ENCODE data around the gene POFUT2. TPM values are rescaled to one million over a fixed set of nuclear protein-coding genes. Genes with fewer than 3 reads are reported as not detected.

Gene POFUT2
- total RNA-seq, 1 donor from 2014 or later: 9.0 TPM

DNA sequence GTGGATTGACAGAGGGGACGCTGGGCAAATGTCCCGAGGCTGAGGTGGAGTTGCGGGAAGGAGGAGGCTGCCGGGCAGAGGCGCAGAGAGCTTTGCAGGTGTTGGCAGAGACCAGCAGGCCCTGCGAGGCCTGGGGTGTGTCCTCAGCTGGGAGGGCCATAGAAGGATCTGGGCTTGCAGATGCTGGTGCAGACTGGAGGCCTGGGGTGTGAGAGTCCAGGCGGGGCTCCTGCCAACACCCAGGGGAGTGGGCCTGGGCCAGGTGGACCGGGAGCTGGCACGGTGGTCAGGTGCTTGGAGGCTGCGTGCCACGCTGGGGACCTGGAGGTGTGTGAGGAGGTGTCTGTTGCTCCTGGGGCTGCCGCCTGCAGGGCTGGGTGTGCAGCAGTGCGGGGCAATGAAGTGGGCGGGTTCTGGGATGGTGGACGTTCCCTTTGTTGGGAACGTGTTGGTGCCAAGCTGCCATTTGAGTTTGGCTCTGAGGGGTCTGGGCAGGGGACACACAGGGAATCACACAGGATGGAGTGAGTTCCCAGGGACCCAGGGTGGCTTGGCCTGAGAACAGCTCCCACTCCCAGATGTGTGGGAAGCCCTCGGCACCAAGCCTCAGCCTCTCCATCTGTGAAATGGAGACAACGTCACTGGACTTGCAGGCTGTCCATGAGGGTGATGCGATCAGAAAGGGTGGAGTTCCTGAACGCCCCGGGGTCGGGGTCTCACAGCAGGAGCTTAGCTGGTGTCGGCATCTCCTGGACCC is 39.9 kb upstream of the POFUT2 start:
- no peaks in the 10 kb centered on the region for H3K36me3 ChIP-seq (ENCODE audit: control insufficient read depth, insufficient read depth, low read length)
- FAIRE-seq (no peak), DNase-seq (ENCODE audit: low read depth) (no peak)
- H3K4me3 ChIP-seq (ENCODE audit: low read depth, low read length): no peak overlapping the region
- no peaks in the 10 kb centered on the region for H3K27me3 ChIP-seq (ENCODE audit: control insufficient read depth, insufficient read depth, low read length)
- TF ChIP-seq, protein P1, sequence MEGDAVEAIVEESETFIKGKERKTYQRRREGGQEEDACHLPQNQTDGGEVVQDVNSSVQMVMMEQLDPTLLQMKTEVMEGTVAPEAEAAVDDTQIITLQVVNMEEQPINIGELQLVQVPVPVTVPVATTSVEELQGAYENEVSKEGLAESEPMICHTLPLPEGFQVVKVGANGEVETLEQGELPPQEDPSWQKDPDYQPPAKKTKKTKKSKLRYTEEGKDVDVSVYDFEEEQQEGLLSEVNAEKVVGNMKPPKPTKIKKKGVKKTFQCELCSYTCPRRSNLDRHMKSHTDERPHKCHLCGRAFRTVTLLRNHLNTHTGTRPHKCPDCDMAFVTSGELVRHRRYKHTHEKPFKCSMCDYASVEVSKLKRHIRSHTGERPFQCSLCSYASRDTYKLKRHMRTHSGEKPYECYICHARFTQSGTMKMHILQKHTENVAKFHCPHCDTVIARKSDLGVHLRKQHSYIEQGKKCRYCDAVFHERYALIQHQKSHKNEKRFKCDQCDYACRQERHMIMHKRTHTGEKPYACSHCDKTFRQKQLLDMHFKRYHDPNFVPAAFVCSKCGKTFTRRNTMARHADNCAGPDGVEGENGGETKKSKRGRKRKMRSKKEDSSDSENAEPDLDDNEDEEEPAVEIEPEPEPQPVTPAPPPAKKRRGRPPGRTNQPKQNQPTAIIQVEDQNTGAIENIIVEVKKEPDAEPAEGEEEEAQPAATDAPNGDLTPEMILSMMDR (IDR thresholded peaks at IDR 0.05; ENCODE audit: insufficient read depth, low read length, severe bottlenecking): no peak

DNA sequence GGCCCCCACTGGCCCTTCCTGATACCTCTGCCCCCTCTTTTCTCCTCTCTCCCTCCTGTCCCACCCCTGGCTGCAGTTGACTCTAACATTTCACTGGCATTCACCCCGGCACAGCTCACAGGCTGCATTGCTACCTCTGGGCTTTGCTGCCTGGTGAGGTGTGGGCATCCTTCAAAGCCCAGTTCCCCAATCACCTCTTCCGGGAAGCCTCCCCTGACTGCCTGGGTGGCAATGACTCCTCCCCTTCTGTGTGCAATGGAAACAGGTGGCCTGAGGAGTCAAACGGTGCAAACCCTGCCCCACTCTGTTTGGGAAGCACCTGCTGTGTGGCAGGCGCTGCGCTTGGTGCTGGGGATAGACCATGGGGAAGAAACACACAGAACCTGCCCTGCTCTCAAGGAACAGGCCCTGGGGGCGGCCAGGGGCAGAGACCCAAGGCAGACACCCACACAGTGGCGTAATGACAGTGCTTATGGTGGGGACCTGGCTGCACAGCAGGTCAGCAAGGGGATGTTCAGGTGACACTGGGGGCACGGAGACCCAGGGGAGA is 39.3 kb upstream of the POFUT2 start:
- no peak for DNase-seq (ENCODE audit: low read depth)
- Histone ChIP-seq H3K27me3 (ENCODE audit: control insufficient read depth, insufficient read depth, low read length) (no peaks in the 10 kb centered on the region), H3K4me3 (ENCODE audit: low read depth, low read length) (no peak overlapping the region), H3K36me3 (ENCODE audit: control insufficient read depth, insufficient read depth, low read length) (no peaks in the 10 kb centered on the region)
- no peak for FAIRE-seq
- TF ChIP-seq, protein P1 (IDR thresholded peaks at IDR 0.05; ENCODE audit: insufficient read depth, low read length, severe bottlenecking): no peak

DNA sequence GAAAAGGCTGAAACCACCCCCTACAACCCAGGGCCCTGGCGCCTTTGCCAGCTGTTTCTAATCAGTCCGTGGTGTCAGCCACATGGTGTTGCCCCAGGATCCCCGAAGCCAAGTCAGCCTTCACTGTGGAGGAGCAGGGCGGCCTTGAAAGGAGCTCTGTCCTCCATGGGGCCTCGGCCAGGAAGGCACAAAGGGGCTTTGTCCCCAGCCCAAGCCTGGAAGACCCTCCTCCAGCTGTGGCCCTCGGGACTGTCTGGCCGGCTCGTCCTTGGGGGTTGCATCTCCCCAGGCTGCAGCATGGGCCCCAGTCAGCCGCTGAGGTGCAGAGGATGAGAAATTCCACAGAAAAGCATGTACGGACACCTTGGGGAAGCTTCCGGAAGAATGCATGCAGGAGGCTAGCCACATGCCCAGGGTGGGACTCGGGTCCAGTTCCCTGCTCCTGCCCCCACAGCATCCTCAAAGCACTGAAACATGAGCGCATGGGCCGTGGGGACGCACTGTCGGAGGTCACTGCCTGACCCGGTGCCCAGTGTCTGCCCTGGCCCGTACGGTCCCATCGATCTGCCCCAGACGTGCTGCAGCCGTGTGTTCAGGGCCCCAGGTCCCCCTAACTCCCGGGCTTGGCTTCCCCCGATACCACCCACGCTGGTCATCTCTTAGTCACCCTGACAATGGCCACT is 38.6 kb upstream of the POFUT2 start:
- no peak overlapping the region for H3K4me3 ChIP-seq (ENCODE audit: low read depth, low read length)
- TF ChIP-seq, protein P1 (IDR thresholded peaks at IDR 0.05; ENCODE audit: insufficient read depth, low read length, severe bottlenecking): no peak
- FAIRE-seq: no peak
- no peak for DNase-seq (ENCODE audit: low read depth)
- no peaks in the 10 kb centered on the region for H3K27me3 ChIP-seq (ENCODE audit: control insufficient read depth, insufficient read depth, low read length)
- H3K36me3 ChIP-seq (ENCODE audit: control insufficient read depth, insufficient read depth, low read length): no peaks in the 10 kb centered on the region

DNA sequence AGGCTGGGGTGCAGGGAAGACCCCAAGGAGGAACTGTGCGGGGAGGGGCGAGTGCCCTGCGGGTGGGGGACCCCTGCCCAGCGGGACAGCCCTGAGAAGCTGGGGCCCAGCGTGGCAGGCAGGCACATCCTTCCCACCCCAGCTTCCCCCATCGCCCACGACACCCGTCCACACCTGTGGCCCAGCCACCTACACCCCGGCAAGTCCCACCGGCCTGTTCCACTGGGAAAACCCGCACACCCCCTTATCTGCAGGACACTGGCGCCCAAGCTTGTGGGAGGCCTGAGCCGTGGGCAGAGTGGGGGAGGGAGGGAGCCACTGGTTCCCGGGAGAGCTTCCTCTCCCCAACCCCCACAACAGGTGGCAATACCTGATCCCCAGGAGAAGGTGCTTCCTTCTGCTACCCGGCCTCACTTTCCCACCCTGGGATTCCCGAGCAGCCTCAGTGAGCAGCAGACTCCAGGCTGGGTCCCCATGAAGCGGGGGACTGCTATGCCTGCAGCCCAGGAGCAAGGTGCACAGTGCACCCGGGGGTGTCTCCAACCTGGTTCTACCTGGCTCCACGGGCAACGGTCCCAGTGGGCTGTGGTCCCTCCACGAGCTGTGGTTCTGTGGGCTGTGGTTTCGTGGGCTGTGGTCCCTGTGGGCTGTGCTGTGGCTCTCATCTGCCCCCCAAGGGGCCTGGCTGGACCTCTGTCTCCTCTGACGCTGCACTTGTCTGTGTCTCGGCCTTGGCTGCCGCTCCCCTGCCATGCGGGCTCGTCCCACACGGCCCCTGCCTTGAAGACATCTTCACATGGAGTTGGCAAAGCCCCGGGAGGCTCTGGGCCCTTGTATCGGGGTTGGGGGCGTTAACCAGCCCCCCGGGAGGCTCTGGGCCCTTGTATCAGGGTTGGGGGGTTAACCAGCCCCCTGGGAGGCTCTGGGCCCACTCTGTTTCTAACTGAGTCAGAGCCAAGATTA is 37.8 kb upstream of the POFUT2 start:
- H3K4me3 ChIP-seq (ENCODE audit: low read depth, low read length): no peak overlapping the region
- no peaks in the 10 kb centered on the region for H3K36me3 ChIP-seq (ENCODE audit: control insufficient read depth, insufficient read depth, low read length)
- FAIRE-seq: no peak
- no peaks in the 10 kb centered on the region for H3K27me3 ChIP-seq (ENCODE audit: control insufficient read depth, insufficient read depth, low read length)
- DNase-seq (ENCODE audit: low read depth): no peak
- TF ChIP-seq, protein P1 (IDR thresholded peaks at IDR 0.05; ENCODE audit: insufficient read depth, low read length, severe bottlenecking): no peak

DNA sequence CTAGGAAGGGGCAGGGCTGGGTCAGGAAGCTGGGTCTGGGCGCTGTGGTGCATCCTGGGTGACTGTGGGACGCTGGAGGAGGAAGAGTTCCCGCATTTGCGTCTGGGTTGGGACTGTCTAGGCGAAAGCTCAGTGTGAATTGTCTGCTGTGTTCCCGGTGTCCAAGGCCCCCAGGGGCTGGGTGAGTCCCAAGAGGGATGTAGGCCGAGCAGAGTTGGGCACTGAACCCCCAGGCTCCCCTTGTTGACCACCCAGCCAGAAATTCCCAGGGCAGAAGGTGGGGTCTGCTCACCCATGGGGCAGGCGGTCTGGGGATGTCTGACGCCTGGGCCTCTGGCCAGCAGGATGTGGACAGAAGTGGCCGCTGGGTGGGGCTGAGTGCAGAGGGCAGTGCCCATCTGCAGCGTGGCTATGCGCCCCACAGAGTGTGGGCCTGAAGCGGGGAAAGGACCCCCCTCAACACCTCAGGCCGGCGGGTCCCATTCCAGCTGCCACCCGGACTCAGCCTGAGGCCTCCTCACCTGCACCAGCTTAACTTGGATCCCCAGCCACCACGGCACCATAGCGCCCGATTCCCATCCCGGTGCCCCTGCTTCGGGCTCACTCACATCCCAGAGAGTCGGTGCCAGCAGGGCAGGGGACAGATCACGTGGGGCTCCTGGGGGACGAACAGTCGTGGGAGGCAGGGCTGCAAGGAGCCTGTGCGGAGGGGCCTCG is 37.0 kb upstream of the POFUT2 start:
- FAIRE-seq (no peak), DNase-seq (ENCODE audit: low read depth) (no peak)
- Histone ChIP-seq H3K27me3 (ENCODE audit: control insufficient read depth, insufficient read depth, low read length) (no peaks in the 10 kb centered on the region), H3K4me3 (ENCODE audit: low read depth, low read length) (no peak overlapping the region), H3K36me3 (ENCODE audit: control insufficient read depth, insufficient read depth, low read length) (no peaks in the 10 kb centered on the region)
- TF ChIP-seq, protein P1 (IDR thresholded peaks at IDR 0.05; ENCODE audit: insufficient read depth, low read length, severe bottlenecking): no peak

All from bronchial epithelial cell (primary cell).